Sigmoid colon (tissue), 4 donors: Measurements from ENCODE around the gene SPATA25.

Experiments
- EP300 ChIP-seq, 4 donors: sonication (generic); formaldehyde crosslinking; IDR thresholded peaks; one replicate each; pipeline ENCODE4 v1.6.1; 2017; ENCODE audit warnings: antibody characterized with exemption in 4 of 4
- POLR2A ChIP-seq, 2 donors: fragments of 450-650 bp; IDR thresholded peaks; one replicate each; pipeline ENCODE4 v1.6.1; 2016; ENCODE audit warnings: antibody characterized with exemption in 2 of 2, mild to moderate bottlenecking in 2 of 2, moderate library complexity in 2 of 2
- TF ChIP-seq, protein P1 (sequence below), 4 experiments: fragments of 450-650 bp in 3 of 4; fragments of 200-600 bp in 1 of 4; IDR thresholded peaks; one replicate each; pipeline ENCODE4 v1.5.1; 2016 to 2019; ENCODE audit warnings: antibody characterized with exemption in 4 of 4, mild to moderate bottlenecking in 3 of 4, moderate library complexity in 2 of 4

DNA sequence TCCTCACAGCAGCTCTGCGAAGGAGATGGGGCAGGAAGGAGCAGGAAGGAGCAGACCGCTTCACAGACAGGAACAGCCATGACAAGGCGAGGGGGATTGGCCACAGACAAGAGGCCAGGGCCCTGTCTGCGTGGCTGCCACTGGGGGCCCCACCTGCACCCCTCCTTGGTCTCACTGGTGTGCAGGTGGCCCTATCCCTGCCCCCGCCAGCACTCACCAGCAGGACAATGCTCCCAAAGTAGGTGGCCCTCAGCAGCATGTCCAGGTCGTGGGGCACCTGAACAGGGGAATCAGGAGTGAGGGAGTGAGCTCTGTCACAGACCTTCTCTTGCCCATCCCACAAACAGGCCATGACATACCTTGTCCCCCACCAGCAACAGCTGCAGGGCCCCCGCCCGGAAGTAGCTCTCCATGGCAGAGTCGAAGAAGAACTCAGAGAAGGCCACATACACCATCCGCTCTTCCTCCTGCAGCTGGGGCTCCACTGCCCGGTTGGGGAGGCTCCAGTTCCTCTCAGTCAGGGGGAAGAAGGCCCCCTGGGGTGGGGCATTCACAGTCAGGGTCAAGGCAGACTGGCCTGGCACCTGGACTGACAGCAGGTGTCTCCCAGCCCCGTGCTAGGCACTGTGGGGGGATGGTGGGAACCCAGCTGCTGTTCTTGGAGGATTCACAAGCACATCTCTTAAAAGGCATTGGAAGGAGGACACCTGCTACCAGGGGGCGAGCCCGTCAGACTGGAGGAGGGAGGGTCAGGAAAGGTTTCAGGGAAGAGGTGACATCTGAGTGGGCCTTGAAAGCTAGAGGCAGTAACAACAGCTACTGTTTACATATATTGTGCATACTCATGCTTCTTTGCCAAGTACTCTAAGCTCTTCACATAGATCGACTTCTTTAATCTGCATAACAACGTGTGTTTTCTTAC, 17.4 kb upstream of the SPATA25 start:
- no peak for TF ChIP-seq EP300 (IDR thresholded peaks at IDR 0.05)
- TF ChIP-seq, protein P1, sequence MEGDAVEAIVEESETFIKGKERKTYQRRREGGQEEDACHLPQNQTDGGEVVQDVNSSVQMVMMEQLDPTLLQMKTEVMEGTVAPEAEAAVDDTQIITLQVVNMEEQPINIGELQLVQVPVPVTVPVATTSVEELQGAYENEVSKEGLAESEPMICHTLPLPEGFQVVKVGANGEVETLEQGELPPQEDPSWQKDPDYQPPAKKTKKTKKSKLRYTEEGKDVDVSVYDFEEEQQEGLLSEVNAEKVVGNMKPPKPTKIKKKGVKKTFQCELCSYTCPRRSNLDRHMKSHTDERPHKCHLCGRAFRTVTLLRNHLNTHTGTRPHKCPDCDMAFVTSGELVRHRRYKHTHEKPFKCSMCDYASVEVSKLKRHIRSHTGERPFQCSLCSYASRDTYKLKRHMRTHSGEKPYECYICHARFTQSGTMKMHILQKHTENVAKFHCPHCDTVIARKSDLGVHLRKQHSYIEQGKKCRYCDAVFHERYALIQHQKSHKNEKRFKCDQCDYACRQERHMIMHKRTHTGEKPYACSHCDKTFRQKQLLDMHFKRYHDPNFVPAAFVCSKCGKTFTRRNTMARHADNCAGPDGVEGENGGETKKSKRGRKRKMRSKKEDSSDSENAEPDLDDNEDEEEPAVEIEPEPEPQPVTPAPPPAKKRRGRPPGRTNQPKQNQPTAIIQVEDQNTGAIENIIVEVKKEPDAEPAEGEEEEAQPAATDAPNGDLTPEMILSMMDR (IDR thresholded peaks at IDR 0.05) = no peak
- TF ChIP-seq POLR2A (IDR thresholded peaks at IDR 0.05) = no peak
